Measurements from ENCODE around the gene RASGRP2.
A peak's percentile ranks its signal among the peaks of the same experiment; 100 is the strongest.

The RASGRP2 gene

GRCh38 chr11:64695548-64695947, 48.4 kb downstream of the RASGRP2 start:
- H3K4me1 Mint-ChIP-seq, result peaks cover 24% of the 10 kb centered on the region
- H3K27me3 Mint-ChIP-seq (ENCODE audit: low read depth), result peaks cover 70% of the 10 kb centered on the region
- no peak for TF ChIP-seq CTCF (IDR thresholded peaks at IDR 0.05; ENCODE audit: unreplicated experiment in 3 of 3)
- H3K4me3 Mint-ChIP-seq, result no peak overlapping the region
- peak overlapping the region in 1 of 3 experiments; percentile 55 for H3K27ac Mint-ChIP-seq
- no peaks in the 10 kb centered on the region for H3K36me3 Mint-ChIP-seq (ENCODE audit: low read depth)
- no peaks in the 10 kb centered on the region for H3K9me3 Mint-ChIP-seq

- H3K9me3 Mint-ChIP-seq, result no peaks in the 10 kb centered on the region
- H3K4me1 Mint-ChIP-seq, result peaks cover 25% of the 10 kb centered on the region
- no peak for TF ChIP-seq CTCF (IDR thresholded peaks at IDR 0.05; ENCODE audit: unreplicated experiment in 3 of 3)
- peak overlapping the region; percentile 23 to 74 (median 55) for H3K27ac Mint-ChIP-seq
- peaks cover 65% of the 10 kb centered on the region for H3K27me3 Mint-ChIP-seq (ENCODE audit: low read depth)
- H3K4me3 Mint-ChIP-seq, result no peak overlapping the region
- H3K36me3 Mint-ChIP-seq (ENCODE audit: low read depth), result no peaks in the 10 kb centered on the region
These were observed 49.0 kb downstream of the RASGRP2 start for GRCh38 chr11:64694821-64695365.

- H3K36me3 Mint-ChIP-seq (ENCODE audit: low read depth), result no peaks in the 10 kb centered on the region
- TF ChIP-seq CTCF (IDR thresholded peaks at IDR 0.05; ENCODE audit: unreplicated experiment in 3 of 3), result no peak
- no peaks in the 10 kb centered on the region for H3K9me3 Mint-ChIP-seq
- H3K27ac Mint-ChIP-seq, result peak overlapping the region in 2 of 3 experiments; percentile 23 to 55
- peaks cover 28% of the 10 kb centered on the region for H3K4me1 Mint-ChIP-seq
- H3K27me3 Mint-ChIP-seq (ENCODE audit: low read depth), result peaks cover 64% of the 10 kb centered on the region
- H3K4me3 Mint-ChIP-seq, result no peak overlapping the region
These were observed 49.8 kb downstream of the RASGRP2 start for GRCh38 chr11:64694026-64694755.

GRCh38 chr11:64692764-64693331, 51.1 kb downstream of the RASGRP2 start:
- no peaks in the 10 kb centered on the region for H3K36me3 Mint-ChIP-seq (ENCODE audit: low read depth)
- peak overlapping the region in 2 of 3 experiments; percentile 35 to 49 for H3K27ac Mint-ChIP-seq
- peak overlapping the region; percentile 72 to 82 (median 79) for H3K4me3 Mint-ChIP-seq
- H3K4me1 Mint-ChIP-seq, result peaks cover 40% of the 10 kb centered on the region
- H3K9me3 Mint-ChIP-seq, result no peaks in the 10 kb centered on the region
- TF ChIP-seq CTCF (IDR thresholded peaks at IDR 0.05; ENCODE audit: unreplicated experiment in 3 of 3), result no peak
- H3K27me3 Mint-ChIP-seq (ENCODE audit: low read depth), result peaks cover 52% of the 10 kb centered on the region

- Mint-ChIP-seq H3K36me3 (ENCODE audit: low read depth) (no peaks in the 10 kb centered on the region), H3K27ac (no peak overlapping the region), H3K9me3 (no peaks in the 10 kb centered on the region), H3K4me1 (peaks cover 47% of the 10 kb centered on the region), H3K27me3 (ENCODE audit: low read depth) (peaks cover 44% of the 10 kb centered on the region), H3K4me3 (peak overlapping the region in 1 of 3 experiments; percentile 19)
- TF ChIP-seq CTCF (IDR thresholded peaks at IDR 0.05; ENCODE audit: unreplicated experiment in 3 of 3), result no peak
These were observed 52.4 kb downstream of the RASGRP2 start for GRCh38 chr11:64691543-64691942.
